ENCODE measurements around the gene ADRA2B. TPM values are rescaled to one million over a fixed set of nuclear protein-coding genes. Genes with fewer than 3 reads are reported as not detected.

The ADRA2B gene
- polyA plus RNA-seq, 1 donor (not counting 4 experiments of a cell fraction or from before 2014, with no cell fraction given) = not detected

GRCh38 chr2:96131813-96132745, 15.7 kb upstream of the ADRA2B start:
- no peaks in the 10 kb centered on the region for H3K36me3 ChIP-seq (ENCODE audit: control insufficient read depth in 2 of 2, extremely low read depth in 1 of 2, insufficient read depth in 2 of 2, low read length in 2 of 2)
- dilution Hi-C loops (cut with MboI; ENCODE audit: extremely low pct_ligation_motif_present, low sequenced_read_pairs) = no loop called here

GRCh38 chr2:96131152-96131812, 14.9 kb upstream of the ADRA2B start:
- dilution Hi-C loops (cut with MboI; ENCODE audit: extremely low pct_ligation_motif_present, low sequenced_read_pairs) = no loop called here
- H3K9me1 ChIP-seq (ENCODE audit: control insufficient read depth, extremely low read depth, insufficient read depth, low read length) = no peaks in the 10 kb centered on the region
- DNase-seq (ENCODE audit: low read depth, low spot score) = no peak
- TF ChIP-seq EZH2 (IDR thresholded peaks at IDR 0.05; ENCODE audit: low read length) (no peak), CTCF (optimal IDR thresholded peaks at IDR 0.05 in 1 of 3, IDR thresholded peaks at IDR 0.05 in 1 of 3, conservative IDR thresholded peaks at IDR 0.05 in 1 of 3; ENCODE audit: extremely low read depth in 1 of 3, insufficient read depth in 2 of 3, low read length in 3 of 3) (no peak)
- no peak overlapping the region for H3K4me3 ChIP-seq (ENCODE audit: control insufficient read depth in 2 of 3, extremely low read depth in 1 of 3, insufficient read depth in 2 of 3, low read depth in 1 of 3, low read length in 3 of 3)
- no peak for FAIRE-seq
- H3K4me2 ChIP-seq (ENCODE audit: control insufficient read depth, extremely low read depth, insufficient read depth, low read depth, low read length) = no peak overlapping the region
- H3K4me1 ChIP-seq (ENCODE audit: control insufficient read depth, extremely low read depth, insufficient read depth, low read length) = no peaks in the 10 kb centered on the region
- H3K79me2 ChIP-seq (ENCODE audit: control insufficient read depth, insufficient read depth, low read length) = no peaks in the 10 kb centered on the region
- H3K9me3 ChIP-seq (ENCODE audit: control insufficient read depth, low read depth, low read length) = no peaks in the 10 kb centered on the region
- H3K27me3 ChIP-seq (ENCODE audit: control insufficient read depth, extremely low read depth, insufficient read depth, low read length) = peaks cover 13% of the 10 kb centered on the region
- H4K20me1 ChIP-seq (ENCODE audit: control insufficient read depth, extremely low read depth, insufficient read depth, low read length) = no peaks in the 10 kb centered on the region
- no peak overlapping the region for H3K27ac ChIP-seq (ENCODE audit: control insufficient read depth, insufficient read depth, low read length)
- H3K9ac ChIP-seq (ENCODE audit: control insufficient read depth, extremely low read depth, insufficient read depth, low read length) = no peak overlapping the region
- no peak overlapping the region for H2AFZ ChIP-seq (ENCODE audit: control insufficient read depth, low read length)
- H3K36me3 ChIP-seq (ENCODE audit: control insufficient read depth in 2 of 2, extremely low read depth in 1 of 2, insufficient read depth in 2 of 2, low read length in 2 of 2) = no peaks in the 10 kb centered on the region

More at GRCh38 chr2:96131813-96132745, 15.7 kb upstream of the ADRA2B start:
- FAIRE-seq (no peak), DNase-seq (ENCODE audit: low read depth, low spot score) (no peak)
- H3K9me1 ChIP-seq (ENCODE audit: control insufficient read depth, extremely low read depth, insufficient read depth, low read length) = no peaks in the 10 kb centered on the region
- no peaks in the 10 kb centered on the region for H3K4me1 ChIP-seq (ENCODE audit: control insufficient read depth, extremely low read depth, insufficient read depth, low read length)
- H3K27me3 ChIP-seq (ENCODE audit: control insufficient read depth, extremely low read depth, insufficient read depth, low read length) = peaks cover 14% of the 10 kb centered on the region
- no peak for TF ChIP-seq EZH2 (IDR thresholded peaks at IDR 0.05; ENCODE audit: low read length)
- TF ChIP-seq CTCF (optimal IDR thresholded peaks at IDR 0.05 in 1 of 3, IDR thresholded peaks at IDR 0.05 in 1 of 3, conservative IDR thresholded peaks at IDR 0.05 in 1 of 3; ENCODE audit: extremely low read depth in 1 of 3, insufficient read depth in 2 of 3, low read length in 3 of 3) = no peak
- H3K9me3 ChIP-seq (ENCODE audit: control insufficient read depth, low read depth, low read length) = no peaks in the 10 kb centered on the region
- H4K20me1 ChIP-seq (ENCODE audit: control insufficient read depth, extremely low read depth, insufficient read depth, low read length) = no peaks in the 10 kb centered on the region
- no peak overlapping the region for H3K4me3 ChIP-seq (ENCODE audit: control insufficient read depth in 2 of 3, extremely low read depth in 1 of 3, insufficient read depth in 2 of 3, low read depth in 1 of 3, low read length in 3 of 3)
- H3K79me2 ChIP-seq (ENCODE audit: control insufficient read depth, insufficient read depth, low read length) = no peaks in the 10 kb centered on the region
- H3K9ac ChIP-seq (ENCODE audit: control insufficient read depth, extremely low read depth, insufficient read depth, low read length) = no peak overlapping the region
- no peak overlapping the region for H2AFZ ChIP-seq (ENCODE audit: control insufficient read depth, low read length)
- H3K27ac ChIP-seq (ENCODE audit: control insufficient read depth, insufficient read depth, low read length) = no peak overlapping the region
- no peak overlapping the region for H3K4me2 ChIP-seq (ENCODE audit: control insufficient read depth, extremely low read depth, insufficient read depth, low read depth, low read length)
